ENCODE measurements around the gene MMP15.
"Not testable (repeated sequence)": the region's sequence is repeated elsewhere in the genome, so short reads cannot be mapped to it uniquely, and the experiment has no call there.

MMP15 gene

GRCh38 chr16:58049232-58050185 is 24.0 kb downstream of the MMP15 start:
- no peak for DNase-seq (ENCODE audit: low read depth in 2 of 2)

DNA sequence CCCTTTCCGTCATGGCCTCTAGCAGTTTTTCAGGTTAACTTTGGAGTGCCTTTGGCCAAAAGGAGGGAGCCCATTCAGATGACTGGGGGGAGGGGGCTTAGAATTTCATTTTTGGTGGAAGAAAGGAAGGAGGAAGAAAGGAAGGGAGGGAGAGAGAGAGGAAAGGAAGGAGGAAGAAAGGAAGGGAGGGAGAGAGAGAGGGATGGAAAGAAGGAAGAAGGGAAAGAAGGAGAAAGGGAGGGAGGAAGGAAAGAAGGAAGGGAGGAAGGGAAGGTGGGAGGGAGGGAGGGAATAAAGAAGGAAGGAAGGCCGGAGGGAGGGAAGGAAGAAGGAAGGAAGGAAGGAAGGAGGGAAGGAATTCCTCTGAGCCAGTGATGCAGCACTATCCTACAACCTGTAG is 25.7 kb downstream of the MMP15 start:
- DNase-seq (ENCODE audit: low read depth in 2 of 2): no peak

- no peak for DNase-seq (ENCODE audit: low read depth in 2 of 2)
These were observed 26.5 kb downstream of the MMP15 start for GRCh38 chr16:58051821-58052603.

- DNase-seq (ENCODE audit: low read depth in 2 of 2): no peak
These were observed 28.1 kb downstream of the MMP15 start for GRCh38 chr16:58053682-58054005.

GRCh38 chr16:58054289-58054688 is 28.7 kb downstream of the MMP15 start:
- DNase-seq (ENCODE audit: low read depth in 2 of 2): no peak

GRCh38 chr16:58056580-58056979 is 31.0 kb downstream of the MMP15 start:
- DNase-seq (ENCODE audit: low read depth in 2 of 2): no peak

DNA sequence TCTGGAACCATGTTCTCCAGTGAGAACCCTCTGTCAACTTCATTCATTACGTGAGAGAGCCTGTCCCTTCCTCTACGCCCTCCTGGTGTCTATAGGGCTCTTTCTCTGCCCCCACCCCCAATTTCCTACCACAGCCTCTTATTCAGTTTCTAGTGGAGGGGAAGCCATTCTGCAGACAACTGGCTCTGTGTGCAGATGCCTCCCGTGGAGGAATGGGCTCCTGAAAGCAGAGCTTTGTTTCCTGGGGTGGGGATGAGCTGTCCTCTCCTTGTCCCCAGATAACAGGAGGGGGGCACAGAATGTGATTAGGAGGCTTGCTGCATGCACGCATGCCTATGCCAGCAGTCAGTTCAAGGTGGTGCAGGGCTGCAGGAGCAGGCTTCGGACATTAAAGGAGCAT is 31.6 kb downstream of the MMP15 start:
- no peak for DNase-seq (ENCODE audit: low read depth in 2 of 2)

DNA sequence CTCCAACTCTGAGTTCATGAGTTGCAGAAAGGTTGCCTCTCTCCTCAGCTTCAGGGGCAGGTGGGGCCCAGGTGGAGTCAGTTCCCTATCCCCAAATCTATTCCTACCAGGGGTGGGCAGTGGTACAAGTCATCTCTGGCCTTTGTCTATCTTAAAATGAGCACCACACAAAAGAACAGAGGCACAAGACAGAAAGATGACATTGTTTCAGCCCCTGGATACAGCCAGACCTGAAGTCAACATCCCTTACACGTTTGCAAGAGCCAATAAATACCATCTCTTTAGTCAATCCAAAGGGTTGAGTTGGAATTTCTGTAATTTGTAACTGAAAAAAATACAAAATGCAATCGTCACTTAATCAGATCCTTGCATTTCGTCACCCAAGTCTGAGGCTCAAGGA is 32.2 kb downstream of the MMP15 start:
- DNase-seq (ENCODE audit: low read depth in 2 of 2): no peak

GRCh38 chr16:58062821-58063220 is 37.3 kb downstream of the MMP15 start:
- DNase-seq (ENCODE audit: low read depth in 2 of 2): no peak

DNA sequence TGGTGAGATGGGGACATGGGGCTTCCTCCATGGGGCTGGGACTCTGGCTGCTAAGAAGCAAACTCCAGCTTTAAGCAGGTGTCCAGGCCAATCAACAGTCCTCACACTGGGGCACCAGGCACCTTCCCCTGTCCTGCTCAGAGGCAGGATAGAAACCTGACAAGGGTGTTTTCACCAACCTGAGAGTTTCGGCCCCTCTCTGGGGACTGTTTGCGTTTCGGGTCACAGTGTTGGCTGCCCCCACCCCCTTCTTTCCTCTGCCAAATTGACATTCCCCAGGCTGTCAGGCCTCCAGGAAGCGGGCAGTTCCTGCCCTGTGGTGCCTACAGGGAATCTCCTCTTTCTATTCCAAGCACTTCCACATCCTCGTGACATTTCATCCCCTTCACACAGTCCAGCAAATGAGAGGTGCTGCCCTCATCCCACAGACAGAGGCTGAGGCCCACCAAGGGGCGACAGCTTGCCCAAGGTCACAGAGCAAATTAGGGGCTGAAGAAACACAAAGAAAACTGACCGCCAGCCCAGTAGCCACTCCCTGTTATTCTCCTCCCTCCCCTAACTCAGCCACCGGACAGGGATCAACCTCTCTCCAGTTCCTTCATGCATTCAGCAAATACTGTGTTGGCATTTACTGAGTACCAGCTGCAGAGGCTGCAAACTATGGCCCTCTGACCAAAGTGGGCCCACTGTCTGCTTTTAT is 38.0 kb downstream of the MMP15 start:
- DNase-seq (ENCODE audit: low read depth in 2 of 2): no peak

- no peak for DNase-seq (ENCODE audit: low read depth in 2 of 2)
These were observed 45.0 kb downstream of the MMP15 start for GRCh38 chr16:58070585-58070984.

DNA sequence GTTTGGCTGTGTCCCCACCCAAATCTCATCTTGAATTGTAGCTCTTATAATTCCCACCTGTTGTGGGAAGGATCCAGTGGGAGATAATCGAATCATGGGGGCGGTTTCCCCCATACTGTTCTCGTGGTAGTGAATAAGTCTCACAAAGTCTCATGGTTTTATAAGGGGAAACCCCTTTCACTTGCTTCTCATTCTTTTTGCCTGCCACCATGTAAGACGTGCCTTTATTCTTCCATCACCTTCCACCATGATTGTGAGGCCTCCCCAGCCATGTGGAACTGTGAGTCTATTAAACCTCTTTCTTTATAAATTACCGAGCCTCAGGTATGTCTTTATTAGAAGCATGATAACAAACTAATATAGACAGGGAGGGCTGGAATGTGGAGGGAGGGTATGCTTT is 46.6 kb downstream of the MMP15 start:
- DNase-seq (ENCODE audit: low read depth in 2 of 2): not testable (repeated sequence)

GRCh38 chr16:58073086-58073485 is 47.5 kb downstream of the MMP15 start:
- DNase-seq (ENCODE audit: low read depth in 2 of 2): not testable (repeated sequence)

DNA sequence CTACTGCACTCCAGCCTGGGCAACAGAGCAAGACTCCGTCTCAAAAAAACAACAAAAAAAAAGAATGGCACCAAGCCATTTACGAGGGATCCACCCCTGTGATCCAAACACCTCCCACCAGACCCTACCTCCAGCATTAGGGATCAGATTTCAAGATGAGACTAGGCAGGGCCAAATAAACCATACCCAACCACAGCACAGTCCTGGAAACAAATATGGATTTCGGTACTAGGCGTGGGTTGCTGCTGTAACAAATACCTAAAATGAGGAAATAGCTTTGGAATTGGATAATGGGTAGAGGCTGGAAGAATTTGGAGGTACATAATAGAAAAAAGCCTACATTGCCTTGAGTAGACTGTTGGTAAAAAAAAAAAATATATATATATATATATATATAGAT is 49.1 kb downstream of the MMP15 start:
- no peak for DNase-seq (ENCODE audit: low read depth in 2 of 2)

DNA sequence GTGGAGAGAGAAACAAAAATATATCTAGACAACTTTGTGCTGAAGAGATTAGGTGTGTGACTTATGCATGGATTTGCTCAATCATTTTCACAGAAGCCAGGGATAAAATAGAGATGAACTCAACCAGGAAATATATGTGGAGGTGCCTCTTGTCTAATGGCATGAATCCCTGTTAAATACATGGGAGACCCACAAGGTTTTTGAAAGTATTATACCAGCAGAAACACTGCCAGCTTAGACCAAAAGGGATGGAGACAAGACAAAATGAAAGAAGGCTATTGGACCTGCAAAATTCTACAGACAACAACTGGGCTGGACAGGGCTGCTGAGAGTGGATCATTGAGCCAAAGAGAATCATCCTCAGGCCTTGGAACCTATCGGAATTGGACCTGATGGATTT is 51.0 kb downstream of the MMP15 start:
- no peak for DNase-seq (ENCODE audit: low read depth in 2 of 2)

- DNase-seq (ENCODE audit: low read depth in 2 of 2): no peak
These were observed 52.2 kb downstream of the MMP15 start for GRCh38 chr16:58077796-58078195.

DNA sequence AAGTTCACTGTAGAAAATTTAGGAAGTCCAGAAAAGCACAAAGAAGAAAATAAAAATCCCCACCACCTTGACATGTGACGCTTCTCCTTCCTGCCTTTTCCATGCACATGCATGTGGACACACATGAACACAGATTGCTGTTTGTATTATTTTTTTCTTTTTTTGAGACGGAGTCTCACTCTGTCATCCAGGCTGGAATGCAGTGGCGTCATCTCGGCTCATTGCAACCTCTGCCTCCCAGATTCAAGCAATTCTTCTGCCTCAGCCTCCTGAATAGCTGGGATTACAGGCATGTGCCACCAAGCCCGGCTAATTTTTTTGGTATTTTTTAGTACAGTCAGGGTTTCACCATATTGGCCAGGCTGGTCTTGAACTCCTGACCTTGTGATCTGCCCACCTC is 55.1 kb downstream of the MMP15 start:
- not testable (repeated sequence) for DNase-seq (ENCODE audit: low read depth in 2 of 2)

DNA sequence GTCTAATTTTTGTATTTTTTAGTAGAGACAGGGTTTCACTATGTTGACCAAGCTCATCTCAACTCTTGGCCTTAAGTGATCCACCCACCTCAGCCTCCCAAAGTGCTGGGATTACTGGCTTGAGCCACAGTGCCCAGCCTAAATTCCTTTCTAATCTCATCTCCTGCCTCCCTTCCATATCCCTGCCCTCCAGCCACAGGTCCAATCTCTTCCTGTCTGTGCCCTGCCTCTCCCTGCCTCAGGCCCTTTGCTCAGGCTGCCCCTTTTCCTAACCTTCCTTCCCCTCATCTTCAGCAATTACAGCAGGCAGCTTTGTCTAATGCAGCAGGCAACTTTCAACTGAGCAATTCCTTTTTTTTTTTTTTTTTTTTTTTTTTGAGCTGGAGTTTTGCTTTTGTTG is 56.8 kb downstream of the MMP15 start:
- no peak for DNase-seq (ENCODE audit: low read depth in 2 of 2)

DNA sequence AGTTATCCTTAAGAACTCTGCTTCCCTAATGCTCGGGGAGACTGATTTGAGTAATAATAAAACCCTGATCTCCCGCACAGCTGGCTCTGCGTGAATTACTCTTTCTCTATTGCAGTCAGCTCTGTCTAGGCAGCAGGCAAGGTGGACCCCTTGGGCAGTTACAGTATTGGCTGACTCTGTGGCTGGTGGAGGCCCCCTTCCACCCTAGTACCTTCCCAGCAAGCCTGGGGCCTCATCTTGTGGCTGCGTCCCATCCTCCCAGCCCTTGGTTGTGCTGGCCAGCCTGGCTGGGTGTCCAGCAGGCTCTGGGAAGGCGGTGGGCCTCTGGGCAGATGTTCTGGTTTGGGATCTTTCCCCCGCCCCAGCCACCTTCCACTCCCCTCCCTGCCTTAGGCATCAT is 59.1 kb downstream of the MMP15 start:
- DNase-seq (ENCODE audit: low read depth in 2 of 2): no peak

DNA sequence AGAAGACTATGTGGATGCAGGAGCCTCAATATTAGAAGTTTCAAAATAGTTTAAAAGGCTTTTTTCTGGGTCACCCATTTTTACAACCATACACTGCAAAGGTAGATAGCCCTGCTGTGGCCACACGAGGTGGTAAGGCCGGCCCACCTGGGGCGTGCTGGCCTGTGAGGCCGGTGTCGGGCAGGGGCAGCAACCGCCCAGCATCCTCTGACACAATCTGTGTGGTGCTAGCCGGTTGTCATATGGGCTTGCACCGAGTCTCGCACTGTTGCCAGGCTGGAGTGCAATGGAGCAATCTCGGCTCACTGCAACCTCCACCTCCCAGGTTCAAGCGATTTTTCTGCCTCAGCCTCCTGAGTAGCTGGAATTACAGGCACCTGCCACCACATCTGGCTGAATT is 59.6 kb downstream of the MMP15 start:
- DNase-seq (ENCODE audit: low read depth in 2 of 2): no peak

DNA sequence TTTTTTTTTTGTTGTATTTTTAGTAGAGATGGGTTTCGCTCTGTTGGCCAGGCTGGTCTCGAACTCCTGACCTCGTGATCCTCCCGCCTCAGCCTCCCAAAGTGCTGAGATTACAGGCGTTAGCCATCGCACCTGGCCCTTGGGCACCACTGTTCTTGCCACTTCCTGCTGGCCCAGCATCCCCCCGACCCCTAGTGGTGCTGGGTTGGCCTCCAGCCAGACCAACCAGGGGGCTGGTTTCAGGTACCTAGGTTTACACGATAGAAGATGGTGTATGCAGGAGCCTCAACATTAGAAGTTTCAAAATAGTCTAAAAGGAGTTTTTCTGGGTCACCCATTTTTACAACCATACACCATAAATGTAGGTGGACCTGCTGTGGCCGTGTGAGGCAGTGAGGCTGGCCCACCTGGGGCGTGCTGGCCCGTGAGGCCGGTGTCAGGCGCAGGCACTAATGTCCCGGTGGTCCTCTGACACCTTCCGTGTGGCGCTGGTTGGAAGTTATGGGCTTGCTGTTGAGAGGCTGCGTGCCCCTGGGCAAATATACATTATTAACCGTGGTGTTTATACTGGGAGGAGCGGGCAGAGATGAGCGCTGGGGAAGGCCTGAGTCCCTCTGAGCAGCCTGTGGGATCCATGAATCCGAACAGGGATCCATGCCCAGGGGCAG is 60.2 kb downstream of the MMP15 start:
- no peak for DNase-seq (ENCODE audit: low read depth in 2 of 2)

Measured in stimulated activated CD8-positive, alpha-beta memory T cell treated with anti-CD3 and anti-CD28 coated beads, Interleukin-7, amount 100 ng/mL, for 1 hour (primary cell).